Measurements from ENCODE around the gene BAIAP2L2.

GRCh38 chr22:38155703-38156102 lies 45.2 kb upstream of the BAIAP2L2 start:
- TF ChIP-seq, protein P1, sequence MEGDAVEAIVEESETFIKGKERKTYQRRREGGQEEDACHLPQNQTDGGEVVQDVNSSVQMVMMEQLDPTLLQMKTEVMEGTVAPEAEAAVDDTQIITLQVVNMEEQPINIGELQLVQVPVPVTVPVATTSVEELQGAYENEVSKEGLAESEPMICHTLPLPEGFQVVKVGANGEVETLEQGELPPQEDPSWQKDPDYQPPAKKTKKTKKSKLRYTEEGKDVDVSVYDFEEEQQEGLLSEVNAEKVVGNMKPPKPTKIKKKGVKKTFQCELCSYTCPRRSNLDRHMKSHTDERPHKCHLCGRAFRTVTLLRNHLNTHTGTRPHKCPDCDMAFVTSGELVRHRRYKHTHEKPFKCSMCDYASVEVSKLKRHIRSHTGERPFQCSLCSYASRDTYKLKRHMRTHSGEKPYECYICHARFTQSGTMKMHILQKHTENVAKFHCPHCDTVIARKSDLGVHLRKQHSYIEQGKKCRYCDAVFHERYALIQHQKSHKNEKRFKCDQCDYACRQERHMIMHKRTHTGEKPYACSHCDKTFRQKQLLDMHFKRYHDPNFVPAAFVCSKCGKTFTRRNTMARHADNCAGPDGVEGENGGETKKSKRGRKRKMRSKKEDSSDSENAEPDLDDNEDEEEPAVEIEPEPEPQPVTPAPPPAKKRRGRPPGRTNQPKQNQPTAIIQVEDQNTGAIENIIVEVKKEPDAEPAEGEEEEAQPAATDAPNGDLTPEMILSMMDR (IDR thresholded peaks at IDR 0.05), result no peak
- no peak for TF ChIP-seq EP300 (IDR thresholded peaks at IDR 0.05)
